Neural cell (in vitro differentiated cells): Measurements from ENCODE around the gene GSTT2B.

Experiments used
- CTCF ChIP-seq: fragments of 450-650 bp; IDR thresholded peaks from 2 replicates; pipeline ENCODE4 v1.5.1; 2014; ENCODE audit warnings: antibody characterized with exemption, mild to moderate bottlenecking, moderate library complexity; ENCODE audit not compliant: poor library complexity, severe bottlenecking
- EP300 ChIP-seq: fragments of 450-650 bp; conservative IDR thresholded peaks from 2 replicates; pipeline ENCODE4 v1.6.1; 2014; ENCODE audit warnings: antibody characterized with exemption, mild to moderate bottlenecking, moderate library complexity; ENCODE audit not compliant: poor library complexity, severe bottlenecking
- EZH2 ChIP-seq: fragments of 200-600, 300-800 bp; shearing (Covaris generic), sonication (generic); IDR thresholded peaks from 2 replicates; pipeline ENCODE4 v1.6.1; 2014; ENCODE audit warnings: antibody characterized with exemption, low read length, borderline replicate concordance, mild to moderate bottlenecking; ENCODE audit not compliant: insufficient read depth, poor library complexity, severe bottlenecking
- MXI1 ChIP-seq: fragments of 450-650 bp; conservative IDR thresholded peaks from 2 replicates; pipeline ENCODE4 v1.6.1; 2014; ENCODE audit warnings: antibody characterized with exemption, mild to moderate bottlenecking; ENCODE audit not compliant: poor library complexity, severe bottlenecking
- POLR2AphosphoS5 ChIP-seq: IDR thresholded peaks from 2 replicates; pipeline ENCODE4 v1.6.1; 2012
- REST ChIP-seq: IDR thresholded peaks from 2 replicates; pipeline ENCODE4 v1.6.1; 2012; ENCODE audit warnings: borderline replicate concordance
- SMC3 ChIP-seq: fragments of 450-650 bp; conservative IDR thresholded peaks from 2 replicates; pipeline ENCODE4 v1.6.1; 2014; ENCODE audit warnings: antibody characterized with exemption, mild to moderate bottlenecking, moderate library complexity; ENCODE audit not compliant: poor library complexity
- TAF1 ChIP-seq: IDR thresholded peaks from 2 replicates; pipeline ENCODE4 v1.6.1; 2012; ENCODE audit warnings: low read depth

GRCh38 chr22:23913306-23913660, 47.7 kb downstream of the GSTT2B start:
- TF ChIP-seq POLR2AphosphoS5, result no peak
- no peak for TF ChIP-seq TAF1
- TF ChIP-seq EZH2, result no peak
- no peak for TF ChIP-seq CTCF
- TF ChIP-seq EP300, result no peak
- no peak for TF ChIP-seq SMC3
- TF ChIP-seq REST, result no peak
- TF ChIP-seq MXI1, result no peak
